ENCODE results near the gene ADGRG1. TPM values are rescaled to one million over a fixed set of nuclear protein-coding genes. Genes with fewer than 3 reads are reported as not detected.

Gene ADGRG1
- total and polyA plus RNA-seq, 8 donors = 17.3 to 78.4 (median 19.3) TPM

- ATAC-seq (peak; percentile 86), DNase-seq (peak in 3 of 4 donors; percentile 36 to 66 (median 57))
- no peaks in the 10 kb centered on the region for H3K36me3 ChIP-seq
- intact Hi-C loops (cut with DNase I) = no loop called here
- H3K9me3 ChIP-seq = no peaks in the 10 kb centered on the region
- TF ChIP-seq, protein P1, sequence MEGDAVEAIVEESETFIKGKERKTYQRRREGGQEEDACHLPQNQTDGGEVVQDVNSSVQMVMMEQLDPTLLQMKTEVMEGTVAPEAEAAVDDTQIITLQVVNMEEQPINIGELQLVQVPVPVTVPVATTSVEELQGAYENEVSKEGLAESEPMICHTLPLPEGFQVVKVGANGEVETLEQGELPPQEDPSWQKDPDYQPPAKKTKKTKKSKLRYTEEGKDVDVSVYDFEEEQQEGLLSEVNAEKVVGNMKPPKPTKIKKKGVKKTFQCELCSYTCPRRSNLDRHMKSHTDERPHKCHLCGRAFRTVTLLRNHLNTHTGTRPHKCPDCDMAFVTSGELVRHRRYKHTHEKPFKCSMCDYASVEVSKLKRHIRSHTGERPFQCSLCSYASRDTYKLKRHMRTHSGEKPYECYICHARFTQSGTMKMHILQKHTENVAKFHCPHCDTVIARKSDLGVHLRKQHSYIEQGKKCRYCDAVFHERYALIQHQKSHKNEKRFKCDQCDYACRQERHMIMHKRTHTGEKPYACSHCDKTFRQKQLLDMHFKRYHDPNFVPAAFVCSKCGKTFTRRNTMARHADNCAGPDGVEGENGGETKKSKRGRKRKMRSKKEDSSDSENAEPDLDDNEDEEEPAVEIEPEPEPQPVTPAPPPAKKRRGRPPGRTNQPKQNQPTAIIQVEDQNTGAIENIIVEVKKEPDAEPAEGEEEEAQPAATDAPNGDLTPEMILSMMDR (IDR thresholded peaks at IDR 0.05) = no peak
- H3K4me1 ChIP-seq = peaks cover 0 to 21% of the 10 kb centered on the region in 2 donors
- no peaks in the 10 kb centered on the region for H3K27me3 ChIP-seq
- peak within 1 kb of the TSS in 1 of 2 donors; percentile 21 for H3K4me3 ChIP-seq
- peak within 1 kb of the TSS in 1 of 2 donors; percentile 73 for H3K27ac ChIP-seq
Measured at GRCh38 chr16:57694725-57695679, 66.6 kb downstream of the ADGRG1 start, which contains the start of gene DRC7. Gene DRC7, plus strand, starts transcription at chr16:57694806. Its CDS starts 3,144 bp downstream, at chr16:57697950.

DNA sequence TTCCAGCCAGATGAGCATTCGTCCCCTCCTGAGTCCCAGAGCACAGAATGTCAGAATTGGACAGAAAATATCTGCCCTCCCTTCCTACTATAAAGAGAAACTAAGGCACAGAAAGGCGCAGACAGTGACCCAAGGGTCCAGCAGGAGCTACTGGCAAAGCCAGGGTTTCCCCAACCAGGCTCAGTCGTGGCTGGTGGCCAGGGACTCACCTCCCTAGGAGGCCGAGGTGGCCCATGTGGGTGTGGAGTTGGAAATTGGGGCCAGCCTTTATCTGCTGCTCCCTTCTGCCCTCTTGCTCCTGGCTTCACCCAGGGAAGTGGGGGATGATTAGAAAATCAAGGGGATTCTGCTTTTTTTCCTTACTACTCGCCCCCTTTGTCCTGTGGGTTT lies 67.2 kb downstream of the ADGRG1 start:
- Histone ChIP-seq H3K36me3 (no peaks in the 10 kb centered on the region), H3K27ac (peak overlapping the region in 1 of 2 donors; percentile 73), H3K9me3 (no peaks in the 10 kb centered on the region), H3K4me1 (peaks cover 0 to 15% of the 10 kb centered on the region in 2 donors), H3K4me3 (no peak overlapping the region), H3K27me3 (no peaks in the 10 kb centered on the region)
- no peak for DNase-seq
- intact Hi-C loops (cut with DNase I) = no loop called here
- TF ChIP-seq, protein P1 (IDR thresholded peaks at IDR 0.05) = no peak
- no peak for ATAC-seq

DNA sequence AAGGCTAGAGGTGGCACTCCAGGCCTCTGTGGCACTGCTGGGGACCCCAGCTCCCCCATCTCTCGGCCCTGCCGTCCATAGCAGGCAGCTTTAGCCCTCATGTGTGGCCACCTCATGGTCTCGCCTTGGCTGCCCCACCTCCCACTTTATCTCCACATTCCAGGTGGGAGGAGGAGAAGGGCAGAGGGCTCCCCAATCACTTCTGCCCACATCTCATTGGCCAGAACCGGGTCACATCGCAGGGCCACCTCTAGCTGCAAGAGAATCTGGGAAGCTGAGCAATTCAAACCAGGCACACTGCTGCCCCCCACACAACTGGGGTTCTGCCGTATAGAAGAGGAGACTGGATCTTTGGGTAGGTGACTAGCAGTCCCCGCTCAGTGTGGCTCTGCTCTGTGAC lies 67.8 kb downstream of the ADGRG1 start:
- H3K4me3 ChIP-seq = no peak overlapping the region
- no peak overlapping the region for H3K27ac ChIP-seq
- intact Hi-C loops (cut with DNase I) = no loop called here
- H3K4me1 ChIP-seq = peaks cover 0 to 11% of the 10 kb centered on the region in 2 donors
- H3K9me3 ChIP-seq = no peaks in the 10 kb centered on the region
- no peak for DNase-seq
- no peaks in the 10 kb centered on the region for H3K27me3 ChIP-seq
- TF ChIP-seq, protein P1 (IDR thresholded peaks at IDR 0.05) = no peak
- no peaks in the 10 kb centered on the region for H3K36me3 ChIP-seq
- ATAC-seq = no peak

DNA sequence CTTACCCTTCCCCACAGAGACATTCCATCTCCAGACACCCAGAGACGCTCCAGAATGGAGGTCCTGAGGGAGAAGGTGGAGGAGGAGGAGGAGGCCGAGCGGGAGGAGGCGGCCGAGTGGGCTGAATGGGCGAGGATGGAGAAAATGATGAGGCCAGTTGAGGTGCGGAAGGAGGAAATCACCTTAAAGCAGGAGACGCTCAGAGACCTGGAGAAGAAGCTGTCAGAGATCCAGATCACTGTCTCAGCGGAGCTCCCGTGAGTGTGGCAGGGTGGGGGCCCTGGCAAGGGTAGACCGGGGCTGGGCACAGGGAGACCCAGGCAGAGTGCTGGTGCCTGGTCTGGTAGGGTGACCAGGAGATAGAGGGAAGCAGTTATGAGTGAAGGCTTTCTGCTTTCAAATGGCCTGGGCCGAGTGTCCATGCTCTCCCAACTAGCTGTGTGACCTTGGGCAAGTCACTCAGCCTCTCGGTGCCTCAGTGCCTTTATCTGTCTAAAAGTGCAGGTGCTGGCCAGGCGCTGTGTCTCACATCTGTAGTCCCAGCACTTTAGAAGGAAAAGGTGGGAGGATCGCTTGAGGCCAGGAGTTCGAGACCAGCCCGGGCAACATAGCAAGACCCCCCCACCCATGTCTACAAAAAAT lies 69.6 kb downstream of the ADGRG1 start:
- no peak for DNase-seq
- ATAC-seq = no peak
- Histone ChIP-seq H3K36me3 (no peaks in the 10 kb centered on the region), H3K27ac (no peak overlapping the region), H3K27me3 (no peaks in the 10 kb centered on the region), H3K4me1 (peaks cover 0 to 5% of the 10 kb centered on the region in 2 donors), H3K9me3 (no peaks in the 10 kb centered on the region), H3K4me3 (no peak overlapping the region)
- intact Hi-C loops (cut with DNase I) = no loop called here
- TF ChIP-seq, protein P1 (IDR thresholded peaks at IDR 0.05) = no peak

Measured in left lung (tissue), 10 donors.